IMR-90 (cell line): Measurements from ENCODE around the gene INPP5D. TPM values are rescaled to one million over a fixed set of nuclear protein-coding genes. Genes with fewer than 3 reads are reported as not detected.
"Not testable (repeated sequence)": the region's sequence is repeated elsewhere in the genome, so short reads cannot be mapped to it uniquely, and the experiment has no call there.

Experiments
- ATAC-seq: fragments of 200-7000 bp; cut with Tn5 transposase; 2 replicates; pipeline ENCODE4 v1.9.1; 2020; ENCODE audit warnings: low read depth, mild to moderate bottlenecking, moderate library complexity
- BruUV-seq: library from RNA; stranded (reverse); fragments of 400-500 nt; replicated peaks from 2 replicates; lab custom pipeline; 2021; lab: Mats Ljungman, UMichigan
- CTCF ChIA-PET: fragments of 300-600 bp; formaldehyde crosslinking; extraction: SDS; loops from one replicate; lab custom pipeline; 2021; ENCODE audit warnings: antibody characterized with exemption; lab: Yijun Ruan, JAX
- POLR2A ChIA-PET: fragments of 300-600 bp; sonication (Branson Sonifier 250); formaldehyde crosslinking; loops from one replicate; lab custom pipeline; 2022; ENCODE audit warnings: antibody characterized with exemption; ENCODE audit not compliant: unreplicated experiment; lab: Charles Lee
- DNase-seq: peaks from one replicate; pipeline ENCODE4 v3.0.0; 2013
- H2AFZ ChIP-seq: replicated peaks from 2 replicates; pipeline ENCODE3; 2013; ENCODE audit warnings: low read length, mild to moderate bottlenecking; ENCODE audit not compliant: poor library complexity
- H2AK5ac ChIP-seq: 2 replicates; pipeline ENCODE4 v1.6.1; 2013; ENCODE audit warnings: low read depth, low read length, inconsistent platforms
- H2AK9ac ChIP-seq: replicated peaks from 2 replicates; pipeline ENCODE3; 2013; ENCODE audit warnings: mild to moderate bottlenecking, low read depth, low read length, moderate library complexity; ENCODE audit not compliant: poor library complexity
- H2BK120ac ChIP-seq: 2 replicates; pipeline ENCODE4 v1.6.1; 2013; ENCODE audit warnings: low read depth, low read length, inconsistent platforms
- H2BK15ac ChIP-seq: 3 replicates; pipeline ENCODE4 v1.6.1; 2013; ENCODE audit warnings: low read depth, low read length, inconsistent platforms
- H2BK20ac ChIP-seq: 2 replicates; pipeline ENCODE4 v1.6.1; 2013; ENCODE audit warnings: low read depth, mild to moderate bottlenecking, inconsistent platforms, low read length, moderate library complexity
- H2BK5ac ChIP-seq: 2 replicates; pipeline ENCODE4 v1.6.1; 2013; ENCODE audit warnings: mild to moderate bottlenecking, low read depth, low read length, inconsistent platforms; ENCODE audit not compliant: poor library complexity, severe bottlenecking
- H3K14ac ChIP-seq: replicated peaks from 2 replicates; pipeline ENCODE4 v1.6.1; 2013; ENCODE audit warnings: low read depth, low read length, inconsistent platforms
- H3K18ac ChIP-seq: 2 replicates; pipeline ENCODE4 v1.6.1; 2013; ENCODE audit warnings: low read depth, low read length, control low read depth
- H3K23ac ChIP-seq: 2 replicates; pipeline ENCODE4 v1.6.1; 2013; ENCODE audit warnings: low read depth, low read length, inconsistent platforms
- H3K27ac ChIP-seq: 2 replicates; pipeline ENCODE4 v1.5.1; 2013; ENCODE audit warnings: mild to moderate bottlenecking, control low read depth, low read length; ENCODE audit not compliant: insufficient read depth
- H3K27me3 ChIP-seq: 2 replicates; pipeline ENCODE4 v1.6.1; 2013; ENCODE audit warnings: low read length; ENCODE audit not compliant: control insufficient read depth, insufficient read depth
- H3K36me3 ChIP-seq: 2 replicates; pipeline ENCODE4 v1.6.1; 2013; ENCODE audit warnings: low read length, mixed read lengths; ENCODE audit not compliant: control insufficient read depth, insufficient read depth
- H3K4ac ChIP-seq: 2 replicates; pipeline ENCODE4 v1.6.1; 2013; ENCODE audit warnings: low read depth, low read length, inconsistent platforms
- H3K4me1 ChIP-seq: 2 replicates; pipeline ENCODE4 v1.6.1; 2013; ENCODE audit warnings: low read length, mixed read lengths; ENCODE audit not compliant: control insufficient read depth, insufficient read depth
- H3K4me2 ChIP-seq: 2 replicates; pipeline ENCODE4 v1.6.1; 2013; ENCODE audit warnings: low read depth, mild to moderate bottlenecking, control low read depth, low read length, moderate library complexity
- H3K4me3 ChIP-seq: 2 replicates; pipeline ENCODE4 v1.5.1; 2013; ENCODE audit warnings: low read depth, mild to moderate bottlenecking, control low read depth, low read length, moderate library complexity; ENCODE audit not compliant: insufficient read depth
- H3K56ac ChIP-seq: 2 replicates; pipeline ENCODE4 v1.6.1; 2013; ENCODE audit warnings: low read length, inconsistent platforms; ENCODE audit not compliant: insufficient read depth; ENCODE audit errors: extremely low read depth
- H3K79me1 ChIP-seq, 2 experiments: 2 replicates each; pipeline ENCODE4 v1.6.1; 2013; ENCODE audit warnings: low read length in 2 of 2, inconsistent platforms in 1 of 2, low read depth in 1 of 2
- H3K9ac ChIP-seq: 2 replicates; pipeline ENCODE4 v1.6.1; 2013; ENCODE audit warnings: low read depth, low read length, control low read depth
- H3K9me1 ChIP-seq: 2 replicates; pipeline ENCODE4 v1.6.1; 2013; ENCODE audit warnings: low read length, inconsistent platforms; ENCODE audit not compliant: insufficient read depth
- H3K9me3 ChIP-seq: 2 replicates; pipeline ENCODE4 v1.6.1; 2013; ENCODE audit warnings: low read length; ENCODE audit not compliant: control insufficient read depth, insufficient read depth
- H4K20me1 ChIP-seq: 2 replicates; pipeline ENCODE4 v1.6.1; 2013; ENCODE audit warnings: low read length, inconsistent platforms; ENCODE audit not compliant: insufficient read depth
- H4K5ac ChIP-seq: 2 replicates; pipeline ENCODE4 v1.6.1; 2013; ENCODE audit warnings: mild to moderate bottlenecking, low read depth, low read length, control low read depth
- H4K8ac ChIP-seq, 2 experiments: 2 replicates each; pipeline ENCODE4 v1.6.1; 2013; ENCODE audit warnings: low read depth in 2 of 2, low read length in 2 of 2, control low read depth in 1 of 2, inconsistent platforms in 1 of 2
- H4K91ac ChIP-seq: 2 replicates; pipeline ENCODE4 v1.6.1; 2013; ENCODE audit warnings: low read depth, low read length, inconsistent platforms; ENCODE audit not compliant: insufficient read depth
- CTCF ChIP-seq: conservative IDR thresholded peaks from 2 replicates; pipeline ENCODE4 v1.5.1; 2012; ENCODE audit warnings: mild to moderate bottlenecking, low read depth, low read length, improper control_type of control experiment
- RAD21 ChIP-seq: IDR thresholded peaks from 2 replicates; pipeline ENCODE4 v1.6.1; 2012; ENCODE audit warnings: low read length, improper control_type of control experiment
- WGBS, 2 experiments: methylation state at CpG; one replicate each; pipeline versions ENCODE4 v1.1.5 to v1.1.7; 2013; ENCODE audit warnings: missing lambda C conversion rate in 2 of 2; ENCODE audit not compliant: insufficient read length in 1 of 2; ENCODE audit errors: extremely low coverage in 2 of 2; 5-methylcytosine and 5-hydroxymethylcytosine counted together
- dilution Hi-C: fragments of 300-500 bp; cut with HindIII; formaldehyde crosslinking; loops from one replicate; pipeline ENCODE4 v1.14.3; 2018; ENCODE audit warnings: low sequenced_read_pairs; ENCODE audit not compliant: unreplicated experiment
- in situ Hi-C: fragments of 300-500 bp; cut with MboI; formaldehyde crosslinking; loops from 3 replicates; pipeline ENCODE4 v1.14.3; 2019; ENCODE audit warnings: low sequenced_read_pairs, inconsistent platforms, mixed read lengths
- intact Hi-C: fragments of 100-400 bp; cut with micrococcal nuclease; formaldehyde crosslinking; loops from 2 replicates; pipeline ENCODE4 v1.10.0; 2022
- polyA plus RNA-seq, 3 experiments: library from polyadenylated mRNA; depleted of rRNA; stranded (reverse); fragments of >200 nt; gene quantifications; 2 replicates each; pipeline ENCODE4 v1.2.3, GENCODE V29; 2012; ENCODE audit warnings: low replicate concordance in 1 of 3
- total RNA-seq: library from RNA; depleted of rRNA; stranded (reverse); fragments of >200 nt; gene quantifications from 2 replicates; pipeline ENCODE4 v1.2.3, GENCODE V29; 2012

Gene INPP5D
- total and polyA plus RNA-seq, 2 of the 4 experiments (the other 2 are of a cell fraction): 0.18 to 0.29 TPM

GRCh38 chr2:233098618-233099017 is 38.5 kb downstream of the INPP5D start:
- no peak overlapping the region for H3K9ac ChIP-seq
- DNase-seq: peak; percentile 5
- H3K14ac ChIP-seq: no peak overlapping the region
- no peak overlapping the region for H2AK9ac ChIP-seq
- H3K36me3 ChIP-seq: no peaks in the 10 kb centered on the region
- H3K9me1 ChIP-seq: no peaks in the 10 kb centered on the region
- no peak overlapping the region for H3K18ac ChIP-seq
- H4K91ac ChIP-seq: no peak overlapping the region
- no peak overlapping the region for H2BK20ac ChIP-seq
- no peak overlapping the region for H3K27ac ChIP-seq
- BruUV-seq: no TSS peak
- H2BK15ac ChIP-seq: no peak overlapping the region
- dilution Hi-C loops (no loop called here), intact Hi-C loops (loop anchor here (1.0 kb wide), 1 partner anchor 153 kb away; the partner anchor contains the start of gene ATG16L1), in situ Hi-C loops (no loop called here)
- no peak overlapping the region for H2AK5ac ChIP-seq
- H3K4me2 ChIP-seq: no peak overlapping the region
- no peaks in the 10 kb centered on the region for H3K9me3 ChIP-seq
- H3K4ac ChIP-seq: no peak overlapping the region
- H2BK120ac ChIP-seq: no peak overlapping the region
- no peak overlapping the region for H4K8ac ChIP-seq
- POLR2A ChIA-PET: no interaction called here
- no peak for TF ChIP-seq RAD21
- 0 out of 2 replicates have a peak, but pooled peaks have one; percentile 26 for TF ChIP-seq CTCF
- no peak overlapping the region for H3K56ac ChIP-seq
- peaks cover 8% of the 10 kb centered on the region for H3K27me3 ChIP-seq
- no peaks in the 10 kb centered on the region for H3K4me1 ChIP-seq
- H4K5ac ChIP-seq: no peak overlapping the region
- no peak overlapping the region for H2AFZ ChIP-seq
- H3K4me3 ChIP-seq: no peak overlapping the region
- no peaks in the 10 kb centered on the region for H3K79me1 ChIP-seq
- no peaks in the 10 kb centered on the region for H4K20me1 ChIP-seq
- ATAC-seq: no peak
- WGBS, 2 experiments: 70% methylated on average over 2 of the region's 11 CpGs; no CpG with 5 or more reads in 1 of the 2 experiments
- CTCF ChIA-PET: no interaction called here
- H3K23ac ChIP-seq: no peak overlapping the region
- no peak overlapping the region for H2BK5ac ChIP-seq

GRCh38 chr2:233099820-233100191 is 39.7 kb downstream of the INPP5D start:
- H3K36me3 ChIP-seq, H4K91ac ChIP-seq, H3K23ac ChIP-seq, H3K9ac ChIP-seq, dilution Hi-C loops, H3K4me2 ChIP-seq, H2BK20ac ChIP-seq, H3K4me1 ChIP-seq, H2AK9ac ChIP-seq, ATAC-seq, H4K8ac ChIP-seq, POLR2A ChIA-PET, BruUV-seq, H3K27me3 ChIP-seq, H4K20me1 ChIP-seq, H3K9me1 ChIP-seq, H3K14ac ChIP-seq, H2BK5ac ChIP-seq, H3K9me3 ChIP-seq, H2AFZ ChIP-seq, in situ Hi-C loops, CTCF ChIA-PET, H4K5ac ChIP-seq, H3K4ac ChIP-seq, H2BK120ac ChIP-seq, H3K79me1 ChIP-seq, H3K56ac ChIP-seq, H3K4me3 ChIP-seq, H2BK15ac ChIP-seq, H3K27ac ChIP-seq, H2AK5ac ChIP-seq, DNase-seq, intact Hi-C loops, H3K18ac ChIP-seq: not testable (repeated sequence)
- no CpG with 5 or more reads among the region's 7 CpGs for WGBS, 2 experiments
